Measurements from ENCODE around the gene PPEF1. TPM values are rescaled to one million over a fixed set of nuclear protein-coding genes. Genes with fewer than 3 reads are reported as not detected.
"Not testable (repeated sequence)": the region's sequence is repeated elsewhere in the genome, so short reads cannot be mapped to it uniquely, and the experiment has no call there.

PPEF1 gene
- total RNA-seq, 1 donor from 2014 or later = not detected

GRCh38 chrX:18792828-18793227 lies 85.4 kb downstream of the PPEF1 start:
- DNase-seq (ENCODE audit: low spot score) = no peak

- DNase-seq (ENCODE audit: low spot score) = no peak
Measured at GRCh38 chrX:18793601-18794089, 86.2 kb downstream of the PPEF1 start.

GRCh38 chrX:18797141-18797540 lies 89.7 kb downstream of the PPEF1 start:
- DNase-seq (ENCODE audit: low spot score) = no peak

GRCh38 chrX:18799911-18800310 lies 92.5 kb downstream of the PPEF1 start:
- no peak for DNase-seq (ENCODE audit: low spot score)

DNA sequence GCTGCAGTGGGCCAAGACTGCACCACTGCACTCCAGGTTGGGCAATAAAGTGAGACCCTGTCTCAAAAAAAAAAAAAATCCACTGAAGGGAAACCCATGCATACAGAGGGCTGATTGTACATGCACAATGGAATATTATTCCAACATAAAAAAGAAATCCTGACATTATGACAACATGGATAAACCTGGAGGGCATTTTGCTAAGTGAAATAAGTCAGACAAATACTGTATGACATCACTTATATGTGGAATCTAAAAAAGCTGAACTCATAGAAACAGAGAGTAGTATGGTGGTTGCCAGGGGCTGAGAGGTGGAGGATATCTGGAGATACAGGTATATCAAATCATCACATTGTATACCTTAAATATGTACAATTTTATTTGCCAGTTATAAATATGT lies 102.2 kb downstream of the PPEF1 start:
- DNase-seq (ENCODE audit: low spot score) = no peak

DNA sequence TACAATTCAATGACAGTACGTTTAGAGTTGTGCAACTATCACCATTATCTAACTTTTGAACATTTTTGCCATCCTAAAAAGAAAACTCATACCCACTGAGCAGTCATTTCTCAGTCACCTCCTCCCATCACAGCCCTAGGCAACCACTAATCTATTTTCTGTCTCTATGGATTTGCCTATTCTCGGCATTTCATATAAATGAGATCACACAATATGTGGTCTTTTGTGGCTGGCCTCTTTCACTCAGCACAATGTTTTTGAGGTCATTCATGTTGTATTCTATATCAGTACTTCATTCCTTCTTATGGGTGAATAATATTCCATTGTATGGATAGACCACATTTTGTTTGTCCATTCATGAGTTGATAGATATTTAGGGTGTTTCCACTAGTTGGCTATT lies 103.0 kb downstream of the PPEF1 start:
- DNase-seq (ENCODE audit: low spot score) = no peak

DNA sequence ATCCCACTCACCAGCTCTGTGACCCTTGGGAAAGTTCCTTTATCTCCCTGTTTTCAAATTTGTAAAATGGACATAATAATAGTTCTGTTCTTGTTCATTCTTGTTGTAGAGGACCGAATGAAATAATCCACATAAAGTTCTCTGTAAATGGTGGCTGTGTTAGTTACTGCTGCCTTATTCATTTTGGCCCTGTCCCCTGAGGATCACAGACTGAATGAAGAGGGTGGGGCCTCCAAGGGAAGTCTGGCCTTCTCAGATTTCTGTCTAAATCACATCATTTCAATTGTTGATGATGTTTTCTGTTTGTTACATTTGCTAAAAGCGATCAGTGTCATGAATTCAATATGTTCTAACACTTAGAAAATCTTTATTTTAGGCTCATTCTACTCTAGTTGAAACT lies 117.9 kb downstream of the PPEF1 start:
- DNase-seq (ENCODE audit: low spot score) = no peak

DNA sequence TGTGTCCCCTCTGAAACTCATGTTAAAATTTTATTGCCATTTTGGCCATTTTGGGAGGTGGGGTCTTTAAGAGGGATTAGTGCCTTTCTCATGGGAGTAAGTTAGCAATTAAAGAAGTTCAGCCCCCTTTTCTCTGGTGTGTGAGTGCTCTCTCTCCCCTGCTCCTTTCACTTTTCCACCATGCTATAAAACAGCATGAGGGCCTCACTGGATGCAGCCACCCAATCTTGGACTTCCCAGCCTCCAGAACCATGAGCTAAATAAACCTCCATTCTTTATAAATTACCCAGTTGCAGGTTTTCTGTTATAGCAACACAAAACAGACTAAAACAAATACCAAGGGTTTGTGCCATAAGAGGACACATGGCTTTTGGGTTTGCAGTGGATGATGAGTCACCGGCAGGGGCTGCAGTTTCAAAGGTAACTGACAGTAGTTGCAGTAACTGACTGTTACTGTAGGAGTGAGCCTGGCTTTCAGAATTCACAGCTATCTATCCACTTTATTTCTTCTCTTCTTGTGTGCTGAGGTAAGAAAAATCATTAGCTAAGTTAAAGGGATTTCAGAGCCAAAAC lies 121.5 kb downstream of the PPEF1 start:
- no peak for DNase-seq (ENCODE audit: low spot score)

GRCh38 chrX:18833071-18833731 lies 125.8 kb downstream of the PPEF1 start:
- DNase-seq (ENCODE audit: low spot score) = peak; percentile 11

GRCh38 chrX:18847901-18848300 lies 140.5 kb downstream of the PPEF1 start:
- DNase-seq (ENCODE audit: low spot score) = not testable (repeated sequence)

GRCh38 chrX:18855919-18856644 lies 148.6 kb downstream of the PPEF1 start:
- no peak for DNase-seq (ENCODE audit: low spot score)

GRCh38 chrX:18856645-18856997 lies 149.2 kb downstream of the PPEF1 start:
- DNase-seq (ENCODE audit: low spot score) = no peak

DNA sequence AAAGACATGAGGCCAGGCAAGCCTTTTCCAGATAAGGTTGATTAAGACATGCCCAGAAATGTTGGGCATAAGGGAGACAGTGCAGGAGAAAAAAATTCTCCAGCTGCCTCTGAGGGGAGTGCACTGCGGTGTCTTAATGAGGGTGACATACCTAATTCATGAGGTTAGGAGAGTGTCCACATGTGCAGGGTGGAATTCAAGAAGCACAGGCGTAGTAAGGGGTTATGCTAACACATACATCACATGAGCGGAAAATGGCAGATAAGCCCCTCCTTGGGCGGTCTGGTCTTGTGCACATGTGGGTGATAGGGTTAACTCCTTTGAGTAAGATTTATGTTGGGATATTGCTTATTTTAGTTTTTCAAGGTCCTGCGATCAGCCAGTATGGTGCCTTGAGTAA lies 154.1 kb downstream of the PPEF1 start:
- no peak for DNase-seq (ENCODE audit: low spot score)

- no peak for DNase-seq (ENCODE audit: low spot score)
Measured at GRCh38 chrX:18864390-18864920, 157.0 kb downstream of the PPEF1 start.

- DNase-seq (ENCODE audit: low spot score) = no peak
Measured at GRCh38 chrX:18871161-18871890, 163.9 kb downstream of the PPEF1 start.

DNA sequence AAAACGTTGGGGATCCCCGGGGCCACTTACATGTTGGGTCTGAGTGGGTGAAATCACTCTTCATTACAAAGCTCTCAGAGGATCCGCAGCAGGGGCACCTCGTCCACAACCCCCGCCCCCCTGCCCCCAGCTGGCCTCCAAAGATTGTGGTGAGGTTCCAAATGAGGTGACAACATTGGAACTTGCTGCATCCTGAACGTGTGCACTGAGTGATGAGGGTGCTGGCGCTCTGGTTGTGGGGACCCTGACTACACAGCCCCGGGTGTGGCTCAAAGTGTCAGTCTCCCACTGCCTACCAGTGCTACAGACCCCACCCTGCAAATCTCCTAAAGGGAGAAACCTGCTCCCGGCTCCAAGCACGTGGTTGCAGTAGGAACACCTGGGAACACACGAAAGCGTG lies 164.5 kb downstream of the PPEF1 start:
- DNase-seq (ENCODE audit: low spot score) = no peak

DNA sequence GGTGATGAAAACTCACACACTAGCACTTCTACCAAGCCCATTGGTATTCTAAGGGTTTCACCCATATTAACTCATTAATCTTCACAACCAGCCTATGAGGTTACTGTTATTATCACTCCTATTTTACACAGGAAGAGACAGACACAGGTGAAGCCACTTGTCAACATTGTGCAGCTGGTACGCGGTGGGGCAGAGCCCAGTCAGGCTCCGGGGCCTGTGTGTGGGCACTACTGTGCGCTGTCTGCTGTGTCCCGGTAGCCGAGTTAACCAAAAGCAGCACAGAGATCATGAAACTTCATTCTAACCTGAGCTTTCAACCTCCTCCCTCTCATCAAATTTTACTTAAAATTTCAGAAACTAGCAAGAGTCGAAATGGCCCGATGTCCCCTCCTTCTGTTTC lies 165.2 kb downstream of the PPEF1 start:
- no peak for DNase-seq (ENCODE audit: low spot score)

GRCh38 chrX:18873189-18873791 lies 165.8 kb downstream of the PPEF1 start:
- DNase-seq (ENCODE audit: low spot score) = no peak

DNA sequence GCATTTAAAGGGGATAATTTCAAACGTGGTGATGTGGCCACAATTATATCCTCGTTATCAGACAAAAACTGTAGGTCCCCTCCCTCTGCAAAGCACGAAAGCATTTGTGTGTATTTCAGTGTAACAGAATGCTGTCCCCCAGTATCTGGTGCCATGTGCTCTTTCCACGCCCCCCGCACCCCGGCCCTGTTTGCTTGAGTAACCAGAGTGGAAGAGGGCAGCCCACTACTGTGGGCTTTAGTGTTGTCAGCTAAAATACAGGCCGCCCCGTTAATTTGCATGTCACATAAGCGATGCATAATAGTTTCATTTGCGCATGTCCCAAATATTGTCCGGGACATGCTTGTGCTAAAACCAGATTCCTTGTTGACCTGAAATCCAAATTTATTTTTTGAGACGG lies 166.4 kb downstream of the PPEF1 start:
- DNase-seq (ENCODE audit: low spot score) = no peak

- no peak for DNase-seq (ENCODE audit: low spot score)
Measured at GRCh38 chrX:18874560-18875255, 167.3 kb downstream of the PPEF1 start.

GRCh38 chrX:18875256-18875878 lies 167.9 kb downstream of the PPEF1 start:
- DNase-seq (ENCODE audit: low spot score) = no peak
